ENCODE measurements around the gene KIAA1671.
"Not testable (repeated sequence)": the region's sequence is repeated elsewhere in the genome, so short reads cannot be mapped to it uniquely, and the experiment has no call there.

Gene KIAA1671

GRCh38 chr22:24951942-24952836 lies at the start of gene KIAA1671:
Gene KIAA1671, plus strand, starts transcription at chr22:24952716. Its CDS starts 75,284 bp downstream, at chr22:25028000.
- DNase-seq (ENCODE audit: low read depth) = no peak

- no peak for DNase-seq (ENCODE audit: low read depth)
Observed at GRCh38 chr22:24905909-24906308, 46.6 kb upstream of the KIAA1671 start.

- DNase-seq (ENCODE audit: low read depth) = not testable (repeated sequence)
Observed at GRCh38 chr22:24907101-24907500, 45.4 kb upstream of the KIAA1671 start.

GRCh38 chr22:24920029-24920428 lies 32.5 kb upstream of the KIAA1671 start:
- no peak for DNase-seq (ENCODE audit: low read depth)

- DNase-seq (ENCODE audit: low read depth) = no peak
Observed at GRCh38 chr22:24925586-24926427, 26.7 kb upstream of the KIAA1671 start.

- no peak for DNase-seq (ENCODE audit: low read depth)
Observed at GRCh38 chr22:24926428-24926725, 26.1 kb upstream of the KIAA1671 start.

GRCh38 chr22:24926849-24927579 lies 25.5 kb upstream of the KIAA1671 start:
- no peak for DNase-seq (ENCODE audit: low read depth)

- no peak for DNase-seq (ENCODE audit: low read depth)
Observed at GRCh38 chr22:24928322-24928721, 24.2 kb upstream of the KIAA1671 start.

GRCh38 chr22:24930678-24931077 lies 21.8 kb upstream of the KIAA1671 start:
- DNase-seq (ENCODE audit: low read depth) = no peak

GRCh38 chr22:24935771-24936483 lies 16.6 kb upstream of the KIAA1671 start:
- DNase-seq (ENCODE audit: low read depth) = no peak

- no peak for DNase-seq (ENCODE audit: low read depth)
Observed at GRCh38 chr22:24937114-24937513, 15.4 kb upstream of the KIAA1671 start.

- DNase-seq (ENCODE audit: low read depth) = no peak
Observed at GRCh38 chr22:24938741-24939341, 13.7 kb upstream of the KIAA1671 start.

- no peak for DNase-seq (ENCODE audit: low read depth)
Observed at GRCh38 chr22:24942301-24942700, 10.2 kb upstream of the KIAA1671 start.

- DNase-seq (ENCODE audit: low read depth) = no peak
Observed at GRCh38 chr22:24944217-24944937, 8.1 kb upstream of the KIAA1671 start.

- DNase-seq (ENCODE audit: low read depth) = no peak
Observed at GRCh38 chr22:24945430-24945829, 7.1 kb upstream of the KIAA1671 start.

GRCh38 chr22:24947383-24947782 lies 5.1 kb upstream of the KIAA1671 start:
- no peak for DNase-seq (ENCODE audit: low read depth)

- no peak for DNase-seq (ENCODE audit: low read depth)
Observed at GRCh38 chr22:24947881-24948280, 4.6 kb upstream of the KIAA1671 start.

- no peak for DNase-seq (ENCODE audit: low read depth)
Observed at GRCh38 chr22:24948356-24949202, 3.9 kb upstream of the KIAA1671 start.

- DNase-seq (ENCODE audit: low read depth) = peak; percentile 12
Observed at GRCh38 chr22:24950272-24950902, 2.1 kb upstream of the KIAA1671 start.

All from GM04503 (cell line).